Upper lobe of left lung (tissue), 6 donors: ENCODE results near the gene DIO3. TPM values are rescaled to one million over a fixed set of nuclear protein-coding genes. Genes with fewer than 3 reads are reported as not detected.
"Not testable (repeated sequence)": the region's sequence is repeated elsewhere in the genome, so short reads cannot be mapped to it uniquely, and the experiment has no call there.

Experiments used
- ATAC-seq, 2 donors: fragments of 200-7000 bp; cut with Tn5 transposase; one replicate each; pipeline ENCODE4 v1.9.1; 2022; ENCODE audit warnings: mild to moderate bottlenecking in 2 of 2, moderate library complexity in 2 of 2; ENCODE audit not compliant: low FRiP score in 2 of 2
- DNase-seq, 2 donors: peaks; one replicate each; pipeline ENCODE4 v3.0.0-alpha.2; 2019 to 2020
- H3K27ac ChIP-seq, 4 donors: fragments of 200-600 bp; sonication (generic); one replicate each; pipeline ENCODE4 v1.5.1; 2016 to 2019
- H3K27me3 ChIP-seq, 4 donors: fragments of 200-600 bp; sonication (generic); one replicate each; pipeline ENCODE4 v1.5.1; 2017 to 2019
- H3K36me3 ChIP-seq, 4 donors: fragments of 200-600 bp; sonication (generic); one replicate each; pipeline ENCODE4 v1.5.1; 2016 to 2019
- H3K4me1 ChIP-seq, 4 donors: fragments of 200-600 bp; sonication (generic); one replicate each; pipeline ENCODE4 v1.5.1; 2018 to 2019
- H3K4me3 ChIP-seq, 4 donors: fragments of 200-600 bp; sonication (generic); one replicate each; pipeline ENCODE4 v1.5.1; 2017 to 2019; ENCODE audit warnings: mild to moderate bottlenecking in 2 of 4, moderate library complexity in 1 of 4
- H3K9me3 ChIP-seq, 4 donors: fragments of 200-600 bp; sonication (generic); one replicate each; pipeline ENCODE4 v1.5.1; 2018 to 2019
- CTCF ChIP-seq, 6 experiments: fragments of 450-650 bp in 4 of 6; fragments of 200-600 bp in 2 of 6; sonication (generic) in 2 of 6; IDR thresholded peaks; one replicate each; pipeline ENCODE4 v1.5.1; 2016 to 2019; ENCODE audit warnings: antibody characterized with exemption in 6 of 6
- EP300 ChIP-seq, 4 donors: sonication (generic); formaldehyde crosslinking; IDR thresholded peaks; one replicate each; pipeline ENCODE4 v1.5.1; 2017; ENCODE audit warnings: antibody characterized with exemption in 4 of 4, control low read depth in 2 of 4
- POLR2A ChIP-seq, 4 donors: fragments of 450-650 bp; IDR thresholded peaks; one replicate each; pipeline ENCODE4 v1.5.1; 2016 to 2017; ENCODE audit warnings: antibody characterized with exemption in 4 of 4, mild to moderate bottlenecking in 2 of 4
- POLR2AphosphoS5 ChIP-seq, 2 donors: sonication (generic); formaldehyde crosslinking; IDR thresholded peaks; one replicate each; pipeline ENCODE4 v1.5.1; 2017; ENCODE audit warnings: antibody characterized with exemption in 2 of 2
- WGBS, 2 donors: methylation state at CpG; one replicate each; pipeline ENCODE4 v1.1.5; 2017 to 2018; 5-methylcytosine and 5-hydroxymethylcytosine counted together
- total RNA-seq, 6 donors: library from RNA; depleted of rRNA in 4 of 6; stranded (reverse); fragments of >200 nt in 4 of 6; gene quantifications; one replicate each; pipeline versions ENCODE4 v1.1.0 to v1.2.1, GENCODE V29; 2016 to 2021
- donor health status: DM: no; HTN: no; CAD: no; lungs with moderate emphysema.
- donor health status: DM: no; HTN: yes; CAD: no; lungs with severe emphysema.

The DIO3 gene
- total RNA-seq, 6 donors from 2014 or later: 0.30 to 3.6 (median 1.9) TPM

DNA sequence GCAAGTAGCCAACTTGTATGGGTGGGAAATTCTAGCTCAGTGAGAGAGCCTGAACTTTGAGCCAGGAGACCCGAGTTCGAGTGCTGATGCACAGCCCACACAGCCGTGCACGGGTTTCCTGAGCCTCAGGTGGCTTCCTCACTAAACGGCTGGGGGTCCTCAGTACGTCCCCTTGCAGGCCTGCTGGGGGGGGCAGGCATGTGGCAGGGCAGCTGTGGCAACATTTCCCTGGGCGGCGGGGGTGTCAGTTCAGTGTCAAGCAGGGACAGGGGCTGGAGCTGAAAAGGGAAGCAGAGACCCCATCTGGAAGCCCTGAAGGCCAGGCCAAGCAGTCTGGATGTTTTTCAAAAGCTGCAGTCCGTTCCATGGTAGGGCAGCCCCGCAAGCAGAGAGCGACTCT is 14.6 kb upstream of the DIO3 start:
- H3K4me1 ChIP-seq: no peaks in the 10 kb centered on the region
- DNase-seq (peak in 1 of 2 donors; percentile 38), ATAC-seq (no peak)
- H3K27me3 ChIP-seq: peaks cover 0 to 4% (median 0%) of the 10 kb centered on the region in 4 donors
- 86 to 91% methylated on average over 8 to 11 of the region's 11 CpGs for WGBS, 2 donors
- H3K9me3 ChIP-seq: no peaks in the 10 kb centered on the region
- H3K27ac ChIP-seq: no peak overlapping the region
- no peaks in the 10 kb centered on the region for H3K36me3 ChIP-seq
- no peak overlapping the region for H3K4me3 ChIP-seq
- TF ChIP-seq EP300 (IDR thresholded peaks at IDR 0.05): no peak

DNA sequence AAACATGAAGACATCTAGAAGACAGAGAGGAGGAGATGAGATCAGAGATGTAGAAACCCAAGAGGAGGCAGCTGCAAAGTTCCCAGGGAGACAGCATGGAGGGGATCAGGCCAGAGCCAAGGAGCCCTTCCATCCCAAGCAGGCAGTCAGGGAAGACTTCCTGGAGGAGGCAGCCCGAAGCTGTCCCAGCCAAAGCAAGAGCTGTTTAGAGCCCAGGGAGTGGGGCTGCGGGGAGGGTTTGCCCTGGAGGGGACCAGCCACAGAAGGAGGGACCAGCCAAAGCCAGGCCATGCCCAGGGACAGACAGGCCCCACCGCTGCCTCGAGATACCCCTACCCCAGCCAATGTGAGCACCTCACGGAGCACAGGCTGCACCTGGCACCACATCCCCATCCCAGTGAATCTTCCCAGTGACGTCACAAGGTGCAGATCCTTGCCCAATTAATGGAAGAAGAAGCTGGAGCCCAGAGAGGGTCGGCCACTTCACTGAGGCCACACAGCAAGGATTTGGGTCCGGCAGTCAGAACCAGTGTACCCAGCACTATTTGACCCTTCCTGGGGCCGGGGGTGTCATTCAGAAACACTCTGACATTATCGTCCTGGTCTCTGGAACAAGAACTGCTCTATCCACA is 14.1 kb upstream of the DIO3 start:
- WGBS, 2 donors: 85 to 86% methylated on average over 7 to 8 of the region's 10 CpGs
- DNase-seq: no peak

DNA sequence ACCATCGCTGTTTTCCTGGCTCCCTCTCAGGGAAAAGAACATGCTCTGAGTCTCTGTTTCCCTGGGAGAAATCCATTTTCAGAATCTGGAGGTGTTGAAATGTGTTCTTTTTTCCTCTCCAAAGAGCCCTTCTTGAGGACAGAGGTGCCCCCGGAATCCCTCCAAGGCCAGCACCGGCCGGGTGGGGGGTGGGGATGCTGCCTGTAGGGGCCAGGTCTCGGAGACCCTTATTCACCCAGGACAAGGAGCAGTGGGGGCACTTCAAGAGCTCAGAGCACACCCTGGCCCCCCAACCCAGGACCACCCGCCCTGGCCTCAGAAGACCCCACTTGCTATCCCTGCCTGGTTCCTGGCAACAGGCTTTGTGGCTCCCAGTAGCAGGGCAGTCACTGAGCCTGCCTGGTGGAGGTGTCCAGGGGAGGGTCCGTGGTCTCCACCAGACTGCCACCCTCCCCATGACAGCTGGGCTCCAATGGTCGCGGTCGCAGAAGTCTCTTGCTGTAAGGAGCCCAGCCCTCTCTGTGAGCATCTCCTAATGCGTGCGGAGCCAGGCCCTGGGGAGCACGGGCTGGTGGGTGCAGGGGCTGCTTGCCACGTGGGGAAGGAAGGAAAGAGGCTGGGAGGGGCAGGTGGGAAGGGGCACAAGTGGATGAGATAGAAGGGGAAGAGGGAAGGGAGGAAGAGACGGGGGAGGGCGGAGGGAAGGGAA is 13.2 kb upstream of the DIO3 start:
- Histone ChIP-seq H3K4me3 (no peak overlapping the region), H3K27ac (no peak overlapping the region), H3K4me1 (no peaks in the 10 kb centered on the region), H3K27me3 (peaks cover 0 to 4% (median 0%) of the 10 kb centered on the region in 4 donors), H3K36me3 (no peaks in the 10 kb centered on the region), H3K9me3 (no peaks in the 10 kb centered on the region)
- DNase-seq: peak in 1 of 2 donors; percentile 58
- ATAC-seq: no peak
- TF ChIP-seq POLR2AphosphoS5 (IDR thresholded peaks at IDR 0.05) (no peak), CTCF (IDR thresholded peaks at IDR 0.05) (no peak), POLR2A (IDR thresholded peaks at IDR 0.05) (no peak), EP300 (IDR thresholded peaks at IDR 0.05) (no peak)
- 61 to 64% methylated on average over 13 to 15 of the region's 16 CpGs for WGBS, 2 donors

More for the DNA sequence above, 14.1 kb upstream of the DIO3 start:
- Histone ChIP-seq H3K27me3 (peaks cover 0 to 4% (median 0%) of the 10 kb centered on the region in 4 donors), H3K4me1 (no peaks in the 10 kb centered on the region), H3K9me3 (no peaks in the 10 kb centered on the region), H3K36me3 (no peaks in the 10 kb centered on the region), H3K4me3 (no peak overlapping the region), H3K27ac (no peak overlapping the region)
- TF ChIP-seq POLR2A (IDR thresholded peaks at IDR 0.05) (no peak), EP300 (IDR thresholded peaks at IDR 0.05) (no peak), CTCF (IDR thresholded peaks at IDR 0.05) (no peak), POLR2AphosphoS5 (IDR thresholded peaks at IDR 0.05) (no peak)
- ATAC-seq: no peak

- Histone ChIP-seq H3K9me3 (no peaks in the 10 kb centered on the region), H3K27ac (no peak overlapping the region), H3K4me3 (no peak overlapping the region), H3K36me3 (no peaks in the 10 kb centered on the region), H3K4me1 (no peaks in the 10 kb centered on the region), H3K27me3 (peaks cover 0 to 4% (median 0%) of the 10 kb centered on the region in 4 donors)
- WGBS, 2 donors: 79 to 84% methylated on average over 4 to 5 of the region's 5 CpGs
- TF ChIP-seq POLR2A (IDR thresholded peaks at IDR 0.05) (no peak), POLR2AphosphoS5 (IDR thresholded peaks at IDR 0.05) (no peak), EP300 (IDR thresholded peaks at IDR 0.05) (no peak), CTCF (IDR thresholded peaks at IDR 0.05) (no peak)
- no peak for ATAC-seq
- no peak for DNase-seq
These were observed 12.6 kb upstream of the DIO3 start for GRCh38 chr14:101548710-101549109.

DNA sequence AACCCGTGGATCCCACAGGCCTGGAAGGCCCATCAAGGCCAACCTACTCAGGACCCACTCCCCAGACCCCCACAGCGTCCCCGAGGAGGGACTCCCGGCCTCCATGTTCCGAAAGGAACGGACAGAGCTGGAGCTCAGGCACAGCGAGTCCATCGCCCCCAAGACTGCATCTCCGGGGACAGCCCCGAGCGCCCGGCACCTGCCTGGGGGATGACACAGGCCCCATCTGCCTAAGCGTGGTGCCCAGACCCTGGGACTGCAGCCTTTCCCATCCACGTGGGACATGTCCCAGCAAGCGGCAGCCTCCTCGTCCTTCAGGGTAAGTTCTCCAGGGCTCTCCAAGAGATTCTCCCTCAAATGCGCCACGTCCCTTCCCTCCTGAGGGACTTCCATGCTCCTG is 12.1 kb upstream of the DIO3 start:
- no peak overlapping the region for H3K4me3 ChIP-seq
- H3K4me1 ChIP-seq: no peaks in the 10 kb centered on the region
- no peaks in the 10 kb centered on the region for H3K36me3 ChIP-seq
- 85 to 100% methylated on average over 4 to 15 of the region's 18 CpGs for WGBS, 2 donors
- ATAC-seq: no peak
- DNase-seq: peak in 1 of 2 donors; percentile 63
- no peak overlapping the region for H3K27ac ChIP-seq
- peaks cover 0 to 4% (median 0%) of the 10 kb centered on the region in 4 donors for H3K27me3 ChIP-seq
- TF ChIP-seq POLR2A (IDR thresholded peaks at IDR 0.05) (no peak), EP300 (IDR thresholded peaks at IDR 0.05) (no peak), CTCF (IDR thresholded peaks at IDR 0.05) (no peak), POLR2AphosphoS5 (IDR thresholded peaks at IDR 0.05) (no peak)
- H3K9me3 ChIP-seq: no peaks in the 10 kb centered on the region

GRCh38 chr14:101550202-101550912 is 10.9 kb upstream of the DIO3 start:
- not testable (repeated sequence) for DNase-seq, H3K27ac ChIP-seq, H3K27me3 ChIP-seq, H3K4me1 ChIP-seq, H3K36me3 ChIP-seq, H3K4me3 ChIP-seq, ATAC-seq, H3K9me3 ChIP-seq
- 81 to 86% methylated on average over 5 of the region's 5 CpGs for WGBS, 2 donors
